CD14-positive monocyte (primary cell): ENCODE results near the gene HEXB. TPM values are rescaled to one million over a fixed set of nuclear protein-coding genes. Genes with fewer than 3 reads are reported as not detected.

ENCODE experiments used
- DNase-seq, 3 donors: peaks; one replicate each; pipeline ENCODE4 v3.0.0-alpha.2; 2011 to 2022
- H2AFZ ChIP-seq: 2 replicates; pipeline ENCODE4 v1.6.0; 2012; ENCODE audit warnings: mild to moderate bottlenecking, low read depth, low read length, inconsistent platforms; ENCODE audit not compliant: insufficient read depth, poor library complexity, severe bottlenecking
- H3K27ac ChIP-seq, 2 donors: 1 replicate in 1 of 2; 2 replicates in 1 of 2; pipeline ENCODE4 v1.5.1; 2012 to 2013; ENCODE audit warnings: low read length in 2 of 2, control low read depth in 1 of 2, inconsistent platforms in 1 of 2, low read depth in 1 of 2, mild to moderate bottlenecking in 1 of 2
- H3K27me3 ChIP-seq, 2 donors: one replicate each; pipeline versions ENCODE4 v1.6.0 to v1.6.1; 2011 to 2013; ENCODE audit warnings: low read length in 2 of 2; ENCODE audit not compliant: control insufficient read depth in 2 of 2, insufficient read depth in 2 of 2
- H3K36me3 ChIP-seq, 2 donors: replicated peaks in 1 of 2; 1 replicate in 1 of 2; 2 replicates in 1 of 2; pipeline versions ENCODE4 v1.5.1 to v1.6.1; 2012 to 2013; ENCODE audit warnings: low read length in 2 of 2, control low read depth in 1 of 2, inconsistent platforms in 1 of 2, mild to moderate bottlenecking in 1 of 2; ENCODE audit not compliant: insufficient read depth in 2 of 2, control insufficient read depth in 1 of 2
- H3K4me1 ChIP-seq, 2 donors: 1 replicate in 1 of 2; 2 replicates in 1 of 2; pipeline versions ENCODE4 v1.5.1 to v1.6.1; 2012 to 2013; ENCODE audit warnings: low read length in 2 of 2, control low read depth in 1 of 2, inconsistent platforms in 1 of 2, mild to moderate bottlenecking in 1 of 2, moderate library complexity in 1 of 2; ENCODE audit not compliant: insufficient read depth in 2 of 2, control insufficient read depth in 1 of 2
- H3K4me2 ChIP-seq: replicated peaks from 2 replicates; pipeline ENCODE3; 2012; ENCODE audit warnings: low read length, moderate library complexity, mild to moderate bottlenecking; ENCODE audit not compliant: poor library complexity, severe bottlenecking; ENCODE audit errors: extremely low read depth
- H3K4me3 ChIP-seq, 3 experiments: fragments of 200-600 bp in 1 of 3; sonication (generic) in 1 of 3; replicated peaks in 1 of 3; 1 replicate in 2 of 3; 2 replicates in 1 of 3; pipeline ENCODE4 v1.5.1; 2011 to 2013; ENCODE audit warnings: low read length in 3 of 3, mild to moderate bottlenecking in 3 of 3, control low read depth in 2 of 3, low read depth in 2 of 3, inconsistent platforms in 1 of 3, moderate library complexity in 1 of 3
- H3K79me2 ChIP-seq: 2 replicates; pipeline ENCODE4 v1.6.0; 2012; ENCODE audit warnings: mild to moderate bottlenecking, control low read depth, inconsistent platforms, low read length, moderate library complexity; ENCODE audit not compliant: insufficient read depth
- H3K9ac ChIP-seq: 2 replicates; pipeline ENCODE4 v1.6.0; 2017; ENCODE audit warnings: low read length, mild to moderate bottlenecking; ENCODE audit not compliant: insufficient read depth, poor library complexity, severe bottlenecking
- H3K9me3 ChIP-seq, 2 donors: replicated peaks in 1 of 2; 1 replicate in 1 of 2; 2 replicates in 1 of 2; pipeline versions ENCODE4 v1.5.1 to v1.6.1; 2012 to 2013; ENCODE audit warnings: low read length in 2 of 2, control low read depth in 1 of 2; ENCODE audit not compliant: control insufficient read depth in 1 of 2, insufficient read depth in 1 of 2
- H4K20me1 ChIP-seq: 2 replicates; pipeline ENCODE4 v1.6.0; 2012; ENCODE audit warnings: mild to moderate bottlenecking, low read length, control low read depth, moderate library complexity; ENCODE audit not compliant: insufficient read depth
- H3K27ac Mint-ChIP-seq, 7 donors: one replicate each; pipeline ENCODE4 v1.8.0; 2020; ENCODE audit warnings: mild to moderate bottlenecking in 7 of 7, mixed read lengths in 7 of 7, moderate library complexity in 6 of 7, inconsistent platforms in 2 of 7
- H3K27me3 Mint-ChIP-seq, 3 donors: one replicate each; pipeline ENCODE4 v1.8.0; 2021 to 2022; ENCODE audit warnings: low read depth in 3 of 3, mild to moderate bottlenecking in 3 of 3, mixed read lengths in 3 of 3, moderate library complexity in 3 of 3, inconsistent platforms in 1 of 3
- H3K36me3 Mint-ChIP-seq, 2 donors: one replicate each; pipeline ENCODE4 v1.8.0; 2020; ENCODE audit warnings: mixed read lengths in 2 of 2, inconsistent platforms in 1 of 2, mild to moderate bottlenecking in 1 of 2
- H3K4me1 Mint-ChIP-seq: one replicate; pipeline ENCODE4 v1.8.0; 2020; ENCODE audit warnings: mild to moderate bottlenecking, mixed read lengths
- H3K4me3 Mint-ChIP-seq, 2 donors: one replicate each; pipeline ENCODE4 v1.8.0; 2020; ENCODE audit warnings: mild to moderate bottlenecking in 2 of 2, mixed read lengths in 2 of 2, moderate library complexity in 1 of 2
- H3K9me3 Mint-ChIP-seq, 7 donors: one replicate each; pipeline ENCODE4 v1.8.0; 2020 to 2022; ENCODE audit warnings: mixed read lengths in 7 of 7, mild to moderate bottlenecking in 6 of 7, moderate library complexity in 6 of 7, inconsistent platforms in 2 of 7
- WGBS: methylation state at CpG from one replicate; pipeline ENCODE4 v1.1.5; 2013; ENCODE audit warnings: missing lambda C conversion rate; ENCODE audit not compliant: insufficient coverage; 5-methylcytosine and 5-hydroxymethylcytosine counted together
- intact Hi-C, 2 donors: fragments of 100-400 bp; cut with micrococcal nuclease; formaldehyde crosslinking; loops; one replicate each; pipeline versions ENCODE4 v1.15.0 to v1.15.1; 2023
- polyA plus RNA-seq, 3 donors: library from polyadenylated mRNA; depleted of rRNA in 1 of 3; unstranded in 2 of 3; stranded (reverse) in 1 of 3; fragments of 300-500 nt in 2 of 3; fragments of >200 nt in 1 of 3; fragmentation: Illumina TruSeq in 2 of 3; gene quantifications; 1 replicate in 2 of 3; 2 replicates in 1 of 3; pipeline ENCODE4 v1.2.3, GENCODE V29; 2012 to 2021
- TF ChIP-seq, protein P1 (sequence below): fragments of 200-600 bp; IDR thresholded peaks from one replicate; pipeline ENCODE4 v1.8.0; 2022; ENCODE audit warnings: antibody characterized with exemption, mild to moderate bottlenecking

HEXB gene
- polyA plus RNA-seq, 3 donors = 158 to 518 (median 470) TPM

DNA sequence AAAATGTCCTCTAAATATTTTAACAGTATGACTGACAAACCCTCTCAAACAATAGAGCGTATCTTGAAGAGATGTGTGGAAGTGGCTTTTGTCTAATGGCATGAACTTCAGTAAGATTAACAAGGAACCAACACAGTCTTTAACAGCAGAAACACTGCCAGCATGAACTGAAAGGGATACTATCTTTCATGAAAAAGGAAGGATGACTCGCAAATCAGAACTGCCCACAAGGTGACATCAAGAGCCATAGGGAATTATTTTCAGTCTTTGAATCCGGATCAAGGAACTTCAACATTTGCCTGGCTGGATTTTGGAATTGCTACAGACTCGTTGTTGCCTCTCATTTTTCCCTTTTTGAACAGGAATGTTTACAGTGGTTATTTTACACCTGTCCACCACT lies 5.1 kb upstream of the HEXB start:
- Histone ChIP-seq H2AFZ (peak overlapping the region; percentile 35), H3K4me3 (no peak overlapping the region), H4K20me1 (no peaks in the 10 kb centered on the region), H3K9me3 (no peaks in the 10 kb centered on the region), H3K4me1 (peaks cover 0 to 3% of the 10 kb centered on the region in 2 donors), H3K9ac (no peak overlapping the region), H3K36me3 (no peaks in the 10 kb centered on the region), H3K4me2 (no peak overlapping the region), H3K27ac (no peak overlapping the region), H3K79me2 (peaks cover under 1% of the 10 kb centered on the region), H3K27me3 (no peaks in the 10 kb centered on the region)
- WGBS = 57% methylated on average over 2 of the region's 4 CpGs
- peaks cover 0 to 7% (median 6%) of the 10 kb centered on the region in 3 donors for H3K27me3 Mint-ChIP-seq
- intact Hi-C loops = loop anchor here in 1 of 2 donors (10.0 kb wide), 1 partner anchor 235 kb away; no protein-coding TSS in a partner anchor
- H3K4me1 Mint-ChIP-seq = peaks cover 3% of the 10 kb centered on the region
- no peak for DNase-seq
- H3K36me3 Mint-ChIP-seq = no peaks in the 10 kb centered on the region
- TF ChIP-seq, protein P1, sequence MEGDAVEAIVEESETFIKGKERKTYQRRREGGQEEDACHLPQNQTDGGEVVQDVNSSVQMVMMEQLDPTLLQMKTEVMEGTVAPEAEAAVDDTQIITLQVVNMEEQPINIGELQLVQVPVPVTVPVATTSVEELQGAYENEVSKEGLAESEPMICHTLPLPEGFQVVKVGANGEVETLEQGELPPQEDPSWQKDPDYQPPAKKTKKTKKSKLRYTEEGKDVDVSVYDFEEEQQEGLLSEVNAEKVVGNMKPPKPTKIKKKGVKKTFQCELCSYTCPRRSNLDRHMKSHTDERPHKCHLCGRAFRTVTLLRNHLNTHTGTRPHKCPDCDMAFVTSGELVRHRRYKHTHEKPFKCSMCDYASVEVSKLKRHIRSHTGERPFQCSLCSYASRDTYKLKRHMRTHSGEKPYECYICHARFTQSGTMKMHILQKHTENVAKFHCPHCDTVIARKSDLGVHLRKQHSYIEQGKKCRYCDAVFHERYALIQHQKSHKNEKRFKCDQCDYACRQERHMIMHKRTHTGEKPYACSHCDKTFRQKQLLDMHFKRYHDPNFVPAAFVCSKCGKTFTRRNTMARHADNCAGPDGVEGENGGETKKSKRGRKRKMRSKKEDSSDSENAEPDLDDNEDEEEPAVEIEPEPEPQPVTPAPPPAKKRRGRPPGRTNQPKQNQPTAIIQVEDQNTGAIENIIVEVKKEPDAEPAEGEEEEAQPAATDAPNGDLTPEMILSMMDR = no peak
- H3K4me3 Mint-ChIP-seq = no peak overlapping the region
- no peak overlapping the region for H3K27ac Mint-ChIP-seq
- H3K9me3 Mint-ChIP-seq = peaks cover 0 to 1% (median 0%) of the 10 kb centered on the region in 7 donors

DNA sequence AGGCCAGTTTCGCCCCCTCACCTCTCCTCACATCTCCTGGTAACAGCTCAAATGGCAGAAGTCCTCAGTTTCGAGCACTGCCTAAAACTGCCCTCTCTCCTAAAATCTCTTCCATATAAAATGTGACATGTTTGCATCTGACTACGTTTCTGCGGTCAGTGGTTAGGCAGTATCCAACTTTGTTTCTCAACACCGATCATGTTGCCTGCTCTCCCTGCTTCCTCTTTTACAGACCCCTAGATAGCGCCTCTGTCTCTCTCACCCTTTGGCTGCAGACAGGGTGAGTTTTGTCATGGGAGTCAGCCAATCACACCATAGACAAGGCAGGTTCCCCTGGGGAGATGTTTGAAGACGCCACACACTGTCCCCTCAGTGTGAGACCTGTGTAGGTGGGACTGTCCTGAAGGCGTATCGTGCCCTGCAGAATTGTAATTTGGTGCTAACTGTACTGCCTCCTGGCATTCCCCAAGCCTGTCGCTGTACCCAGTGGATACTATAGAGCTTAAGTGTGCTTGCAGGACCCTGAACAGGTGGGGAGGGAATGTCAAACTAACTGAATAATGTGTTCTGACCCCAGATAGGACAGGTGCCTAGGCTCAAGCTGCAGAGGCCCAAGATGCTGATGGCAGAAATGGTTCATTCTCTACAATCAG lies 1.1 kb downstream of the HEXB start:
- peak overlapping the region; percentile 100 for H3K9ac ChIP-seq

More for the DNA sequence above, 1.1 kb downstream of the HEXB start:
- peaks cover 0 to 5% (median 2%) of the 10 kb centered on the region in 3 donors for H3K27me3 Mint-ChIP-seq
- Histone ChIP-seq H3K4me2 (peak overlapping the region; percentile 99), H3K9me3 (no peaks in the 10 kb centered on the region), H3K36me3 (peaks cover 24 to 28% of the 10 kb centered on the region in 2 donors), H4K20me1 (peaks cover 53% of the 10 kb centered on the region), H3K27ac (peak overlapping the region; percentile 94 to 100), H3K4me3 (peak overlapping the region; percentile 94 to 99 (median 97)), H3K79me2 (peaks cover 59% of the 10 kb centered on the region), H3K4me1 (peaks cover 20 to 21% of the 10 kb centered on the region in 2 donors), H3K27me3 (no peaks in the 10 kb centered on the region), H2AFZ (peak overlapping the region; percentile 75)
- H3K9me3 Mint-ChIP-seq = peaks cover 0 to 1% (median 0%) of the 10 kb centered on the region in 7 donors
- TF ChIP-seq, protein P1 = no peak
- peak; percentile 87 to 92 (median 89) for DNase-seq
- WGBS = 12% methylated on average over 6 of the region's 10 CpGs
- peaks cover 23 to 25% of the 10 kb centered on the region in 2 donors for H3K36me3 Mint-ChIP-seq
- peaks cover 20% of the 10 kb centered on the region for H3K4me1 Mint-ChIP-seq
- H3K4me3 Mint-ChIP-seq = peak overlapping the region; percentile 89 to 94
- intact Hi-C loops = loop anchor here in 1 of 2 donors (5.0 kb wide), 1 partner anchor 81 kb away; the partner anchor contains the start of genes GFM2 and NSA2
- H3K27ac Mint-ChIP-seq = peak overlapping the region; percentile 93 to 99 (median 97)
